MCF 10A (cell line): ENCODE measurements around the gene CACNA2D3. TPM values are rescaled to one million over a fixed set of nuclear protein-coding genes. Genes with fewer than 3 reads are reported as not detected.

Experiments used
- BruUV-seq: library from RNA; stranded (reverse); fragments of 400-500 nt; replicated peaks from 2 replicates; lab custom pipeline; 2021; lab: Mats Ljungman, UMichigan
- CTCF ChIA-PET: fragments of 300-600 bp; sonication (Branson Sonifier 250); formaldehyde crosslinking; extraction: SDS; loops from one replicate; lab custom pipeline; 2021; ENCODE audit warnings: antibody characterized with exemption, inconsistent platforms; lab: Yijun Ruan, JAX
- POLR2A ChIA-PET: fragments of 300-600, 350-650 bp; sonication (Branson Sonifier 250); formaldehyde crosslinking; extraction: SDS; loops from one replicate; lab custom pipeline; 2020; ENCODE audit warnings: antibody characterized with exemption, inconsistent platforms; lab: Yijun Ruan, JAX
- DNase-seq: peaks from one replicate; pipeline ENCODE4 v3.0.0-alpha.2; 2018; ENCODE audit not compliant: unreplicated experiment
- H3K27ac Mint-ChIP-seq: one replicate; pipeline ENCODE4 v1.8.0; 2022; ENCODE audit warnings: mild to moderate bottlenecking, low read depth, mixed read lengths; ENCODE audit not compliant: unreplicated experiment
- H3K27me3 Mint-ChIP-seq: one replicate; pipeline ENCODE4 v1.8.0; 2022; ENCODE audit warnings: mixed read lengths; ENCODE audit not compliant: insufficient read depth, unreplicated experiment
- H3K36me3 Mint-ChIP-seq: one replicate; pipeline ENCODE4 v1.8.0; 2022; ENCODE audit warnings: mild to moderate bottlenecking, moderate library complexity, mixed read lengths; ENCODE audit not compliant: insufficient read depth, unreplicated experiment
- H3K4me1 Mint-ChIP-seq: one replicate; pipeline ENCODE4 v1.8.0; 2022; ENCODE audit warnings: mixed read lengths; ENCODE audit not compliant: insufficient read depth, unreplicated experiment
- H3K4me3 Mint-ChIP-seq: one replicate; pipeline ENCODE4 v1.8.0; 2022; ENCODE audit warnings: mild to moderate bottlenecking, moderate library complexity, mixed read lengths; ENCODE audit not compliant: unreplicated experiment
- H3K9me3 Mint-ChIP-seq: one replicate; pipeline ENCODE4 v1.8.0; 2022; ENCODE audit warnings: mixed read lengths; ENCODE audit not compliant: unreplicated experiment
- CTCF ChIP-seq: fragments of 200-600 bp; IDR thresholded peaks from one replicate; pipeline ENCODE4 v1.8.0; 2022; ENCODE audit warnings: antibody characterized with exemption, mild to moderate bottlenecking; ENCODE audit not compliant: unreplicated experiment
- intact Hi-C: fragments of 100-400 bp; cut with micrococcal nuclease; formaldehyde crosslinking; loops from 2 replicates; pipeline ENCODE4 v1.14.1; 2022
- total RNA-seq: library from RNA; stranded (reverse); gene quantifications from 2 replicates; pipeline ENCODE4 v1.2.3, GENCODE V29; 2022

CACNA2D3 gene
- total RNA-seq, 1 experiment from 2014 or later = 2.3 TPM

GRCh38 chr3:54761637-54762036, 639.3 kb downstream of the CACNA2D3 start:
- intact Hi-C loops = no loop called here
- Mint-ChIP-seq H3K4me3 (no peak overlapping the region), H3K27ac (no peak overlapping the region), H3K9me3 (no peaks in the 10 kb centered on the region), H3K4me1 (no peaks in the 10 kb centered on the region), H3K36me3 (peaks cover 8% of the 10 kb centered on the region), H3K27me3 (peaks cover 37% of the 10 kb centered on the region)
- no peak for DNase-seq
- TF ChIP-seq CTCF = no peak
- BruUV-seq = no TSS peak
- POLR2A ChIA-PET = interaction anchor here (0.7 kb wide), 1 partner anchor 359 kb away, joined by 4 read pairs; no protein-coding TSS in a partner anchor
- CTCF ChIA-PET = interaction anchor here (0.6 to 0.7 kb wide), 3 partner anchors 31 to 224 kb away, joined by 3 read pairs; no protein-coding TSS in a partner anchor

DNA sequence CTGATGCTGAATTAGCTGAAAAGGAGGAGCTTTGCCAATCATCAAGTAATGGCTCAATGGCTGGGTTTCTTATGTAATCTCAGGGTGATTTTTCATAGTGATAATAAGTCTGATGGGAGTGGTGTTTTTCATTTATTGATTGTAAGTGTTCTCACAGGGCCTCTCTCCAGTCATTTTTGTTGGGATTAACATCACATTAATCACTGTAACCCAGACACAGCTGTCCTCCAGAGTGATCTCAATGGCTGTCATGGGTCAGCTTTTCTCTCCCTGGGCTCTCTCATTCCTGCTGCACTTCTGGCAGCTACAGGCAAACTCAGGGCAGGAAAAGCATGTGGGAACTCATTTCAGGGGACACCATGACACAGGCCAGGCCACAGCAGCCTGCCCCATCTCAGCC, 642.6 kb downstream of the CACNA2D3 start:
- H3K9me3 Mint-ChIP-seq = no peaks in the 10 kb centered on the region
- no peak overlapping the region for H3K4me3 Mint-ChIP-seq
- no peak for DNase-seq
- POLR2A ChIA-PET = no interaction called here
- peaks cover 39% of the 10 kb centered on the region for H3K27me3 Mint-ChIP-seq
- TF ChIP-seq CTCF = no peak
- BruUV-seq = no TSS peak
- H3K4me1 Mint-ChIP-seq = no peaks in the 10 kb centered on the region
- no peak overlapping the region for H3K27ac Mint-ChIP-seq
- intact Hi-C loops = no loop called here
- CTCF ChIA-PET = interaction anchor here (0.6 to 0.7 kb wide), 2 partner anchors 83 to 456 kb away, joined by 3 read pairs; no protein-coding TSS in a partner anchor
- H3K36me3 Mint-ChIP-seq = peaks cover 3% of the 10 kb centered on the region

- no peak for TF ChIP-seq CTCF
- no peak overlapping the region for H3K27ac Mint-ChIP-seq
- no peaks in the 10 kb centered on the region for H3K36me3 Mint-ChIP-seq
- peaks cover 64% of the 10 kb centered on the region for H3K27me3 Mint-ChIP-seq
- CTCF ChIA-PET = interaction anchor here (0.5 to 1.5 kb wide), 2 partner anchors 79 to 342 kb away, joined by 3 to 4 read pairs; no protein-coding TSS in a partner anchor
- no peaks in the 10 kb centered on the region for H3K4me1 Mint-ChIP-seq
- no peak overlapping the region for H3K4me3 Mint-ChIP-seq
- POLR2A ChIA-PET = no interaction called here
- intact Hi-C loops = no loop called here
- H3K9me3 Mint-ChIP-seq = no peaks in the 10 kb centered on the region
- BruUV-seq = no TSS peak
- DNase-seq = no peak
Measured at GRCh38 chr3:54771050-54771449, 648.7 kb downstream of the CACNA2D3 start.

GRCh38 chr3:54772051-54772450, 649.7 kb downstream of the CACNA2D3 start:
- CTCF ChIA-PET = interaction anchor here (0.6 to 1.5 kb wide), 2 partner anchors 23 to 343 kb away, joined by 3 to 4 read pairs; no protein-coding TSS in a partner anchor
- POLR2A ChIA-PET = interaction anchor here (0.6 kb wide), 1 partner anchor 35 kb away, joined by 3 read pairs; no protein-coding TSS in a partner anchor
- no peak overlapping the region for H3K27ac Mint-ChIP-seq
- no peaks in the 10 kb centered on the region for H3K36me3 Mint-ChIP-seq
- BruUV-seq = no TSS peak
- H3K4me3 Mint-ChIP-seq = no peak overlapping the region
- no peak for TF ChIP-seq CTCF
- H3K4me1 Mint-ChIP-seq = no peaks in the 10 kb centered on the region
- intact Hi-C loops = no loop called here
- H3K27me3 Mint-ChIP-seq = peaks cover 72% of the 10 kb centered on the region
- no peak for DNase-seq
- no peaks in the 10 kb centered on the region for H3K9me3 Mint-ChIP-seq
